ENCODE data around the gene HBG2. TPM values are rescaled to one million over a fixed set of nuclear protein-coding genes. Genes with fewer than 3 reads are reported as not detected.

The HBG2 gene
- total RNA-seq, 1 donor, result 3.9 TPM

- Histone ChIP-seq H3K4me1 (ENCODE audit: insufficient read depth, low read length) (no peaks in the 10 kb centered on the region), H3K27me3 (ENCODE audit: insufficient read depth, low read length) (no peaks in the 10 kb centered on the region), H3K4me3 (ENCODE audit: low read length) (no peak overlapping the region), H3K9me3 (ENCODE audit: low read depth, low read length) (no peaks in the 10 kb centered on the region)
Observed at GRCh38 chr11:5247472-5248192, 6.9 kb downstream of the HBG2 start.

GRCh38 chr11:5246772-5247471 is 7.7 kb downstream of the HBG2 start:
- Histone ChIP-seq H3K4me3 (ENCODE audit: low read length) (no peak overlapping the region), H3K27me3 (ENCODE audit: insufficient read depth, low read length) (no peaks in the 10 kb centered on the region), H3K4me1 (ENCODE audit: insufficient read depth, low read length) (no peaks in the 10 kb centered on the region), H3K9me3 (ENCODE audit: low read depth, low read length) (no peaks in the 10 kb centered on the region)

GRCh38 chr11:5245155-5245554 is 9.4 kb downstream of the HBG2 start:
- H3K9me3 ChIP-seq (ENCODE audit: low read depth, low read length), result no peaks in the 10 kb centered on the region
- H3K4me3 ChIP-seq (ENCODE audit: low read length), result no peak overlapping the region
- H3K4me1 ChIP-seq (ENCODE audit: insufficient read depth, low read length), result no peaks in the 10 kb centered on the region
- no peaks in the 10 kb centered on the region for H3K27me3 ChIP-seq (ENCODE audit: insufficient read depth, low read length)

- no peaks in the 10 kb centered on the region for H3K27me3 ChIP-seq (ENCODE audit: insufficient read depth, low read length)
- no peaks in the 10 kb centered on the region for H3K4me1 ChIP-seq (ENCODE audit: insufficient read depth, low read length)
- no peaks in the 10 kb centered on the region for H3K9me3 ChIP-seq (ENCODE audit: low read depth, low read length)
- no peak overlapping the region for H3K4me3 ChIP-seq (ENCODE audit: low read length)
Observed at GRCh38 chr11:5243816-5244180, 10.8 kb downstream of the HBG2 start.

- Histone ChIP-seq H3K4me1 (ENCODE audit: insufficient read depth, low read length) (no peaks in the 10 kb centered on the region), H3K4me3 (ENCODE audit: low read length) (no peak overlapping the region), H3K9me3 (ENCODE audit: low read depth, low read length) (no peaks in the 10 kb centered on the region), H3K27me3 (ENCODE audit: insufficient read depth, low read length) (no peaks in the 10 kb centered on the region)
Observed at GRCh38 chr11:5242933-5243815, 11.4 kb downstream of the HBG2 start.

- Histone ChIP-seq H3K9me3 (ENCODE audit: low read depth, low read length) (no peaks in the 10 kb centered on the region), H3K27me3 (ENCODE audit: insufficient read depth, low read length) (no peaks in the 10 kb centered on the region), H3K4me1 (ENCODE audit: insufficient read depth, low read length) (no peaks in the 10 kb centered on the region), H3K4me3 (ENCODE audit: low read length) (no peak overlapping the region)
Observed at GRCh38 chr11:5242208-5242607, 12.4 kb downstream of the HBG2 start.

GRCh38 chr11:5241458-5241857 is 13.1 kb downstream of the HBG2 start:
- H3K27me3 ChIP-seq (ENCODE audit: insufficient read depth, low read length), result no peaks in the 10 kb centered on the region
- no peaks in the 10 kb centered on the region for H3K9me3 ChIP-seq (ENCODE audit: low read depth, low read length)
- no peak overlapping the region for H3K4me3 ChIP-seq (ENCODE audit: low read length)
- H3K4me1 ChIP-seq (ENCODE audit: insufficient read depth, low read length), result no peaks in the 10 kb centered on the region

- Histone ChIP-seq H3K27me3 (ENCODE audit: insufficient read depth, low read length) (no peaks in the 10 kb centered on the region), H3K9me3 (ENCODE audit: low read depth, low read length) (no peaks in the 10 kb centered on the region), H3K4me1 (ENCODE audit: insufficient read depth, low read length) (no peaks in the 10 kb centered on the region), H3K4me3 (ENCODE audit: low read length) (no peak overlapping the region)
Observed at GRCh38 chr11:5240458-5240857, 14.1 kb downstream of the HBG2 start.

GRCh38 chr11:5240056-5240455 is 14.5 kb downstream of the HBG2 start:
- no peaks in the 10 kb centered on the region for H3K27me3 ChIP-seq (ENCODE audit: insufficient read depth, low read length)
- no peaks in the 10 kb centered on the region for H3K9me3 ChIP-seq (ENCODE audit: low read depth, low read length)
- H3K4me3 ChIP-seq (ENCODE audit: low read length), result no peak overlapping the region

GRCh38 chr11:5239046-5239445 is 15.5 kb downstream of the HBG2 start:
- Histone ChIP-seq H3K27me3 (ENCODE audit: insufficient read depth, low read length) (no peaks in the 10 kb centered on the region), H3K9me3 (ENCODE audit: low read depth, low read length) (no peaks in the 10 kb centered on the region), H3K4me3 (ENCODE audit: low read length) (no peak overlapping the region), H3K4me1 (ENCODE audit: insufficient read depth, low read length) (no peaks in the 10 kb centered on the region)

More at GRCh38 chr11:5240056-5240455, 14.5 kb downstream of the HBG2 start:
- no peaks in the 10 kb centered on the region for H3K4me1 ChIP-seq (ENCODE audit: insufficient read depth, low read length)

- no peaks in the 10 kb centered on the region for H3K9me3 ChIP-seq (ENCODE audit: low read depth, low read length)
- H3K4me1 ChIP-seq (ENCODE audit: insufficient read depth, low read length), result no peaks in the 10 kb centered on the region
- H3K27me3 ChIP-seq (ENCODE audit: insufficient read depth, low read length), result no peaks in the 10 kb centered on the region
- H3K4me3 ChIP-seq (ENCODE audit: low read length), result no peak overlapping the region
Observed at GRCh38 chr11:5238486-5238885, 16.1 kb downstream of the HBG2 start.

- Histone ChIP-seq H3K9me3 (ENCODE audit: low read depth, low read length) (no peaks in the 10 kb centered on the region), H3K27me3 (ENCODE audit: insufficient read depth, low read length) (no peaks in the 10 kb centered on the region), H3K4me1 (ENCODE audit: insufficient read depth, low read length) (no peaks in the 10 kb centered on the region), H3K4me3 (ENCODE audit: low read length) (no peak overlapping the region)
Observed at GRCh38 chr11:5237420-5237819, 17.2 kb downstream of the HBG2 start.

GRCh38 chr11:5235364-5236095 is 19.1 kb downstream of the HBG2 start:
- Histone ChIP-seq H3K27me3 (ENCODE audit: insufficient read depth, low read length) (no peaks in the 10 kb centered on the region), H3K4me3 (ENCODE audit: low read length) (no peak overlapping the region), H3K4me1 (ENCODE audit: insufficient read depth, low read length) (no peaks in the 10 kb centered on the region), H3K9me3 (ENCODE audit: low read depth, low read length) (no peaks in the 10 kb centered on the region)

- Histone ChIP-seq H3K4me1 (ENCODE audit: insufficient read depth, low read length) (no peaks in the 10 kb centered on the region), H3K4me3 (ENCODE audit: low read length) (no peak within 1 kb of the TSS), H3K9me3 (ENCODE audit: low read depth, low read length) (no peaks in the 10 kb centered on the region), H3K27me3 (ENCODE audit: insufficient read depth, low read length) (no peaks in the 10 kb centered on the region)
Observed at GRCh38 chr11:5234381-5234834, 20.2 kb downstream of the HBG2 start, which contains the start of gene HBD. Gene HBD, minus strand, starts transcription at chr11:5234483. Its CDS starts 50 bp downstream, at chr11:5234433.

Measured in mononuclear cell (primary cell).